Cardiac fibroblast (primary cell): Measurements from ENCODE around the gene UNC79.

Experiments used
- DNase-seq, 2 donors: peaks; one replicate each; pipeline versions ENCODE4 v3.0.0 to v3.0.0-alpha.2; 2010; ENCODE audit warnings: low read depth in 2 of 2
- H3K4me3 ChIP-seq, 2 donors: replicated peaks in 1 of 2; 1 replicate in 1 of 2; 2 replicates in 1 of 2; pipeline ENCODE4 v1.5.1; 2011; ENCODE audit warnings: low read depth in 2 of 2, low read length in 2 of 2, mild to moderate bottlenecking in 2 of 2, moderate library complexity in 1 of 2
- CTCF ChIP-seq: IDR thresholded peaks from one replicate; pipeline ENCODE4 v1.5.1; 2011; ENCODE audit warnings: low read depth, mild to moderate bottlenecking, low read length, inconsistent platforms

The UNC79 gene

GRCh38 chr14:93725002-93725582 lies 294.4 kb downstream of the UNC79 start:
- no peak overlapping the region for H3K4me3 ChIP-seq
- no peak for DNase-seq
- no peak for TF ChIP-seq CTCF

- no peak overlapping the region for H3K4me3 ChIP-seq
- no peak for TF ChIP-seq CTCF
- no peak for DNase-seq
Observed at GRCh38 chr14:93725993-93726392, 295.3 kb downstream of the UNC79 start.

DNA sequence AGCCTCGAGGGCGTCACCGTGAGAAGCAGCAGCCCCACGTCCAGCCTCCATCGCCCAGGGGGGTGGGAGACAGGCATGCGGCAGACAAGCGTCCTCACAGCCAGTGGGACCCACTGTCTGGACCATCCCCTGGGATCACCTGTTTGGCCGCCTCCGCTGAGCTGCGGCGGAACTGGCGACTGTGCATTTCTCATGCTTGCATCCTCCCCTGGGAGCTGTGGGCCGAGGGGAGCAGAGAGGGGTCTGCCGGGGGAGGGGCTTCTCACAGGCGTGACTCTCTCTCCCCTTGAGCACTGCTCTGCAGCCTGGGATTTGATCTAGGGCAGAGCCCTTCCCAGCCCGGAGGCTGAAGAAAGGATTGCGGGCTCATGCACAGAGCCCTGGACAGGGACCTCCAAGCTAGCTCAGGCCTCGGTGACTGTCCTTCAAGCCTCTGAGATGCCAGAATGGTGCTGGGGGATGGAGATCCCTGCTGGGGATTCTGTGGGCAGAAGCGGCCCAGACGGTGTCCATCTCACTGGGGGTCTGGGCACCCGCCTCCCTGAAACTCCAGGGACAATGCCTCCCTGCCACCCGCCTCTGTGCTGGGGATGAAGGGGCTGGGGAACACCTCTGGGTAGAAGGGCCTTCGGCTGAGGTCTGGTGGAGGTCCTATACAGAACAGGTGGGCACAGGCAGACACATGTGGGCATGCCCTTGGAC lies 296.5 kb downstream of the UNC79 start:
- no peak overlapping the region for H3K4me3 ChIP-seq
- no peak for DNase-seq
- TF ChIP-seq CTCF: no peak

GRCh38 chr14:93727917-93728650 lies 297.3 kb downstream of the UNC79 start:
- DNase-seq: no peak
- no peak for TF ChIP-seq CTCF
- no peak overlapping the region for H3K4me3 ChIP-seq

- DNase-seq: no peak
- no peak for TF ChIP-seq CTCF
- H3K4me3 ChIP-seq: no peak overlapping the region
Observed at GRCh38 chr14:93728651-93729016, 297.9 kb downstream of the UNC79 start.

DNA sequence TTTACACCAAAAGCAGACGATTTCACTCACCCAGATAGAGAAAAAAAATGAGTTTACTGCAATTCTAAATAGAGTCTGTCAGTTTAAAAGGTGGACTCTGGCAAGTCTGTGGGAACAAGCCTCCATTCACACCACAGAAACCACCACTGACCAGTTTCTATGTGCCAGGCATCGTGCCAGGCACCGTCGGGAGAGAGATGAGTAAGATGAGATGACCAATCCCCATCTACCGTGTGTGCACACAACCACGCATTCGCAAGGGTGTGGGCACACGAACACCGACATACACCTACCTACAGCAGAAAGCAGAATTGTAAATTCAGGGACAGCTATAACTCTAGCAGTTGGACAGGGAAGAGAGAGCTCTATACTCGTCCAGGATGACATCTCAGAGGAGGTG lies 299.3 kb downstream of the UNC79 start:
- no peak overlapping the region for H3K4me3 ChIP-seq
- no peak for TF ChIP-seq CTCF
- DNase-seq: no peak
